ENCODE results near the gene TBC1D5. TPM values are rescaled to one million over a fixed set of nuclear protein-coding genes. Genes with fewer than 3 reads are reported as not detected.

Gene TBC1D5
- total RNA-seq, 1 donor from 2014 or later: 32.1 TPM

DNA sequence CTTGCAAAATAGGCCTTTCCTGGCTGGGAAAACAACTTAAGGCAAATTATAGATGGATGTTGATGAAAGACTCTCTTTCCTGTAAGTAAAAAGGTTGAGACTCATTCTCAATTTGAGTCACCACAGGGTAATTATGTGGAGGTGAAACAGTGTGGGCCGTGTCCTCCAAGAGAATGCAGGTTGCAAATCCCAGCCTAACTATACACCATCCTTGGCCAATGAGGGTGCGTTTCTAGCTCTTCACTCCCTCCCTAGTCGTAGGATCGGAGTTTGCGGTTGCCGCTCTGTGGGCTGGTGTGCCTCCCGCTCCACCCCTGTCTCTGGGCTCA is 597.8 kb downstream of the TBC1D5 start:
- no peak overlapping the region for H3K4me3 ChIP-seq (ENCODE audit: low read depth, low read length)
- TF ChIP-seq, protein P1, sequence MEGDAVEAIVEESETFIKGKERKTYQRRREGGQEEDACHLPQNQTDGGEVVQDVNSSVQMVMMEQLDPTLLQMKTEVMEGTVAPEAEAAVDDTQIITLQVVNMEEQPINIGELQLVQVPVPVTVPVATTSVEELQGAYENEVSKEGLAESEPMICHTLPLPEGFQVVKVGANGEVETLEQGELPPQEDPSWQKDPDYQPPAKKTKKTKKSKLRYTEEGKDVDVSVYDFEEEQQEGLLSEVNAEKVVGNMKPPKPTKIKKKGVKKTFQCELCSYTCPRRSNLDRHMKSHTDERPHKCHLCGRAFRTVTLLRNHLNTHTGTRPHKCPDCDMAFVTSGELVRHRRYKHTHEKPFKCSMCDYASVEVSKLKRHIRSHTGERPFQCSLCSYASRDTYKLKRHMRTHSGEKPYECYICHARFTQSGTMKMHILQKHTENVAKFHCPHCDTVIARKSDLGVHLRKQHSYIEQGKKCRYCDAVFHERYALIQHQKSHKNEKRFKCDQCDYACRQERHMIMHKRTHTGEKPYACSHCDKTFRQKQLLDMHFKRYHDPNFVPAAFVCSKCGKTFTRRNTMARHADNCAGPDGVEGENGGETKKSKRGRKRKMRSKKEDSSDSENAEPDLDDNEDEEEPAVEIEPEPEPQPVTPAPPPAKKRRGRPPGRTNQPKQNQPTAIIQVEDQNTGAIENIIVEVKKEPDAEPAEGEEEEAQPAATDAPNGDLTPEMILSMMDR (conservative IDR thresholded peaks at IDR 0.05; ENCODE audit: low read depth, low read length): no peak
- no peak for DNase-seq (ENCODE audit: low read depth)

DNA sequence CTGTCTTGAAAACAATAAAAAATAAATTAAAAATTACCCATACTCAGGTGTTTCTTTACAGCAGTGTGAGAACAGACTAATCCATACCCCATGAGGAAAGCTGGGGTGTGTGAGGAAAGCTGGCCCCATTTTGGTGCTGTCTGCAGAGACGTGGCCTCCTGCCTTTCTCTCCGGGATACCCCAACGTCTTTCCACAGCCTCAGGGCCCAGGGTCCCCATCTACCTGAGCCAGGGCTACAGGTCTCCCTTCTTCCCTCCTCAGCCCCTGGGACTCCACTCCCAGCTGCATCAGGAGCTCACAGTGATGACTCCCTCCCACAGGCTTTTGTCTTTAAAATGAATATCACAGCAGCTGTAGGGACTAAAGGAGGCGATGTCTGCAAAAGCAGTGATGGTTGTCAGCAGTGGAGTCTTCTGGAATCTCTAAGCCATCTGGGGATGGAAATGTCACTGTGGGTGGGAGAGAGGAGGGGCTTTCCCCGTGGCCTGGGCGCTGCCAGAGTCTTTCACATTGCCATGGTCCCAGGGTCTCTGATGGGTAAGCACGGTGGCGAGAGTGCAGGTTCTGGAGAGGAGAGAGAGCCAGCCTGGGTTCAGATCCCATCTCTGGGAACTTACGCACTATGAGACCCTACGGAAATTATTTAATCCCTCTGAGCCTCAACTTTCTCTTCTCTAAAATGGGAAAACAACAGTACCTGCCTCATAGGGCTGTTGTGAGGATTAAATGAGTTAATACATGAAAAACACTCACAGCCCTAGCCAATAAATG is 598.4 kb downstream of the TBC1D5 start:
- DNase-seq (ENCODE audit: low read depth): no peak
- no peak overlapping the region for H3K4me3 ChIP-seq (ENCODE audit: low read depth, low read length)
- TF ChIP-seq, protein P1 (conservative IDR thresholded peaks at IDR 0.05; ENCODE audit: low read depth, low read length): no peak

DNA sequence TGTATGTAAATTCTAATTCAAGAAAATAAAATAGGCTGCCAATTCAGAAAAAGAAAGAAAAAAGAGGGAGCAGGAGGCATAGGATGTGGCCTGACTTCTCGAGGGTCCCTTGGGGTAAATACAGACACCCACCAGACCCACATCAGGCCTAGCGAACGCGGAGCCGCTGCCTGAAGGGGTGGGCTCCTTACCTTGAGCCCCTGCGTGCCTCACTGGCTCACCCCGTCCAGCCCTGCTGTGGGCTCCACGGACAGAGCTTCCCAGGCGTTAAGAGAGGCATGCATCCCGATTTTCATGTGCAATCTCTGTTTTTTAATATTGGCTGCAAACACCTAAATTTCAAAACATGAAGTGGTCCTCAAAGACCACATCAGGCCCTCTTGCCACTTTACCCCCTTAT is 599.9 kb downstream of the TBC1D5 start:
- TF ChIP-seq, protein P1 (conservative IDR thresholded peaks at IDR 0.05; ENCODE audit: low read depth, low read length): no peak
- no peak overlapping the region for H3K4me3 ChIP-seq (ENCODE audit: low read depth, low read length)
- no peak for DNase-seq (ENCODE audit: low read depth)

DNA sequence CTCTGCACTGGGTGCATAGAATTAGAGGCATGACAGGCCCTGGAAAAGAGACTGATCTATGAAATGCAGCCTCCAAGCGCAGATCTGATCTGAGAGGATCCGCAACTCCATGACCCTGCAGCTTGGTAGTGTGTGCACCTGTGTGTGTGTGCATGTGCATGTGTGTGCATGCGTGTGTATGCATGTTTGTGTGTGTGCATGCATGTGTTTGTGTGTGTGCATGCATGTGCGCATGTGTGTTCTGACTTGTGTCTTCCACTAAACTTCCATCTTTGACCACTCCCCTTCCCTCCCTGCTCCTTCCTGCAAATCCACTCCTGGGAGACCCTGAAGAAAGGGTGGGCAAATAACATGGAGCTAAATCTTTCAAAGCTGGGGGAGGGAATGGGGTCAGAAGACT is 600.7 kb downstream of the TBC1D5 start:
- H3K4me3 ChIP-seq (ENCODE audit: low read depth, low read length): no peak overlapping the region
- DNase-seq (ENCODE audit: low read depth): no peak
- TF ChIP-seq, protein P1 (conservative IDR thresholded peaks at IDR 0.05; ENCODE audit: low read depth, low read length): no peak

DNA sequence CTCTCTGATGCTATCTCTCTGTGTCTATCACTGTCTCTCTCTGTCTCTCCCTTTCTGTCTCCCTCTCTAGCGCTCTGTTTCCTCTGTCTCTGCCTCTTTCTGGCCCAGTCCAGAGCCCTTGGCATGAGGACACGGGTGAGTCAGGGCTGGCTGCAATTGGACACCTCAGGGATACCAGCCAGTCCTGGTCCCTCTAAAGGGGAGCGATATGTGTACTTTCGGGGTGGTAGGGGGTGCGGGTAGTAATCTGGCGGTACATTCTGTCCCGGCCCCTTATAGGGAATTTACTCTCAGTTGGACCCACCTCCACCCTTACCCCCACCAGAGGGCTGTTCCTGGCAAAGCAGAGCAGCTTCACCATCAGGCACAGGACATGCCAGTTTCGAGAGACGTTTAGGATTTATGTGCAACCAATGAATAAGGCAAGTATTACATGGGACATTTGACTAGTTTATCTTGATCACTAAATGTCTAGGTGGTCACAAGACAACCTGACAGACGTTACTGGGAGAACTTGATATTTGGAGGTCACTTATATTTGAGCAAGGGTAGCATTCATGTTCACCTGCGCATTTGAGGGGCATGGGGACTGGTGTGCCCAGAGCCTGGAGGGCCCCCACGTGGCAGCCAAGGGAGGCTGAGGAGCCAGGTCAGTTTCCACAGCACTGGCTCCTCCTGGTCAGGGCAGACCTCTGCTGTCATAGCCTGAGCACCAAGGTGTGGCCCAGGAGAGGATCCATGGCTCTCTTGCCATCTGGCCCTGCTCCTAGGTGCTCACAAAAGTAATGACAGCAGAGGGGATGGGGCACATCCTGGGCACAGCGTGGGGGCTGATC is 601.5 kb downstream of the TBC1D5 start:
- no peak overlapping the region for H3K4me3 ChIP-seq (ENCODE audit: low read depth, low read length)
- DNase-seq (ENCODE audit: low read depth): no peak
- TF ChIP-seq, protein P1 (conservative IDR thresholded peaks at IDR 0.05; ENCODE audit: low read depth, low read length): no peak

DNA sequence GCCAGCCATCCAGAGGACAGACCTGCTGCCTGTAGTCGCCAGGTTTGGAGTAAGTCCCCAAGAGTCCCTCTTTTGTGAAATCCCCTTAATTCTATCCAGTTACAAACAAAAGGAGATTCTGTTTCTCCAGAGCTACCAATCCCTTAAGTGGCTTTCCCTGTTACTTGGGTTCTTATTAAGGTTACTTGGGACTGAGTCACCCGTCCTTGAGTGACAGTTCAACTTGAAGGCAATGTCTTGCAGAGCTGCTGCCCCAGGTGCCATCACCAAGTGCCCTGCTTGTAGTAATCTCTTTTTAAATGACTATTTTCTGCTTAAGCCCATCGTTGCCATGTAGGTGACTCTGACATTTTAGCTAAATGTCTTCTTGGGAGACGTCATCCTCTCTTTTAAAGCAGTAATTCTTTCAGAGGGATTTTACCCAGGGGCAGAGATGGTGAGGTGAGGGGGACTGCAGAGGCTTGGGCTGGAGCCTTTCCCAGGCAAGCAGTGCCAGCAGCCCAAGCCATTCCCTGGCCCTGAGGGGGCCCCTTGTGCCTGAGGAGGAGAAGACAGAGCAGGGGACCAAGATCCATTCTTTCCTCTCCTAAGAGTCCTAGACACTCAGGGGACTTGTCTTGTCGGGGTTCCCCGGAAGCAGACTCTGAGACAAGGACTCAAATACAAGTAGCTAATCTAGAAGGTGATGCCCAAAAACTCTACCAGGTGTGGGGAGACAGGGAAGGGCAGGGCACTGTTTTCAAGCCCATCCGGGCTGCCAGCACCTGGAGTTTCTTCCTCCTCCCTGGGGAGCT is 604.0 kb downstream of the TBC1D5 start:
- TF ChIP-seq, protein P1 (conservative IDR thresholded peaks at IDR 0.05; ENCODE audit: low read depth, low read length): no peak
- H3K4me3 ChIP-seq (ENCODE audit: low read depth, low read length): no peak overlapping the region
- DNase-seq (ENCODE audit: low read depth): no peak

Data from epithelial cell of proximal tubule (primary cell).